Endothelial cell of umbilical vein (primary cell): ENCODE data around the gene APEX1.

Source experiments
- TF ChIP-seq, protein P1 (sequence below): IDR thresholded peaks from 2 replicates; pipeline ENCODE4 v1.6.1; 2011; ENCODE audit not compliant: insufficient read depth, insufficient read length
- TF ChIP-seq, protein P2 (sequence below), 2 donors: IDR thresholded peaks; 1 replicate in 1 of 2; 2 replicates in 1 of 2; pipeline ENCODE4 v1.5.1; 2011; ENCODE audit warnings: low read length in 2 of 2, mild to moderate bottlenecking in 2 of 2, moderate library complexity in 2 of 2, control low read depth in 1 of 2, inconsistent platforms in 1 of 2, low read depth in 1 of 2; ENCODE audit not compliant: insufficient read depth in 1 of 2; ENCODE audit errors: extremely low read depth in 1 of 2

DNA sequence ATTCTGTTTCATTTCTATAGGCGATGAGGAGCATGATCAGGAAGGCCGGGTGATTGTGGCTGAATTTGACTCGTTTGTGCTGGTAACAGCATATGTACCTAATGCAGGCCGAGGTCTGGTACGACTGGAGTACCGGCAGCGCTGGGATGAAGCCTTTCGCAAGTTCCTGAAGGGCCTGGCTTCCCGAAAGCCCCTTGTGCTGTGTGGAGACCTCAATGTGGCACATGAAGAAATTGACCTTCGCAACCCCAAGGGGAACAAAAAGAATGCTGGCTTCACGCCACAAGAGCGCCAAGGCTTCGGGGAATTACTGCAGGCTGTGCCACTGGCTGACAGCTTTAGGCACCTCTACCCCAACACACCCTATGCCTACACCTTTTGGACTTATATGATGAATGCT, 1.9 kb downstream of the APEX1 start:
- TF ChIP-seq, protein P1, sequence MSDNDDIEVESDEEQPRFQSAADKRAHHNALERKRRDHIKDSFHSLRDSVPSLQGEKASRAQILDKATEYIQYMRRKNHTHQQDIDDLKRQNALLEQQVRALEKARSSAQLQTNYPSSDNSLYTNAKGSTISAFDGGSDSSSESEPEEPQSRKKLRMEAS: no peak
- TF ChIP-seq, protein P2, sequence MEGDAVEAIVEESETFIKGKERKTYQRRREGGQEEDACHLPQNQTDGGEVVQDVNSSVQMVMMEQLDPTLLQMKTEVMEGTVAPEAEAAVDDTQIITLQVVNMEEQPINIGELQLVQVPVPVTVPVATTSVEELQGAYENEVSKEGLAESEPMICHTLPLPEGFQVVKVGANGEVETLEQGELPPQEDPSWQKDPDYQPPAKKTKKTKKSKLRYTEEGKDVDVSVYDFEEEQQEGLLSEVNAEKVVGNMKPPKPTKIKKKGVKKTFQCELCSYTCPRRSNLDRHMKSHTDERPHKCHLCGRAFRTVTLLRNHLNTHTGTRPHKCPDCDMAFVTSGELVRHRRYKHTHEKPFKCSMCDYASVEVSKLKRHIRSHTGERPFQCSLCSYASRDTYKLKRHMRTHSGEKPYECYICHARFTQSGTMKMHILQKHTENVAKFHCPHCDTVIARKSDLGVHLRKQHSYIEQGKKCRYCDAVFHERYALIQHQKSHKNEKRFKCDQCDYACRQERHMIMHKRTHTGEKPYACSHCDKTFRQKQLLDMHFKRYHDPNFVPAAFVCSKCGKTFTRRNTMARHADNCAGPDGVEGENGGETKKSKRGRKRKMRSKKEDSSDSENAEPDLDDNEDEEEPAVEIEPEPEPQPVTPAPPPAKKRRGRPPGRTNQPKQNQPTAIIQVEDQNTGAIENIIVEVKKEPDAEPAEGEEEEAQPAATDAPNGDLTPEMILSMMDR (IDR thresholded peaks at IDR 0.05; ENCODE audit: extremely low read depth in 1 of 2, insufficient read depth in 1 of 2, low read depth in 1 of 2, low read length in 2 of 2): no peak
